DMS53 treated with DMSO at 0.1 percent for 48 hours (cell line): Measurements from ENCODE around the gene TNFAIP8L3.

Experiments used
- DNase-seq: peaks from one replicate; lab custom pipeline; 2025; ENCODE audit not compliant: unreplicated experiment; lab: John Stamatoyannopoulos, UW

TNFAIP8L3 gene

GRCh38 chr15:51090753-51091152, 4.0 kb downstream of the TNFAIP8L3 start:
- DNase-seq = no peak

GRCh38 chr15:51089699-51090453, 4.8 kb downstream of the TNFAIP8L3 start:
- no peak for DNase-seq

GRCh38 chr15:51089041-51089440, 5.7 kb downstream of the TNFAIP8L3 start:
- DNase-seq = no peak

- DNase-seq = no peak
Measured at GRCh38 chr15:51088585-51088984, 6.1 kb downstream of the TNFAIP8L3 start.

- no peak for DNase-seq
Measured at GRCh38 chr15:51087513-51087912, 7.2 kb downstream of the TNFAIP8L3 start.

- DNase-seq = no peak
Measured at GRCh38 chr15:51086409-51086808, 8.3 kb downstream of the TNFAIP8L3 start.

- DNase-seq = no peak
Measured at GRCh38 chr15:51085764-51086163, 8.9 kb downstream of the TNFAIP8L3 start.

GRCh38 chr15:51083641-51084166, 11.0 kb downstream of the TNFAIP8L3 start:
- no peak for DNase-seq

GRCh38 chr15:51082246-51082645, 12.5 kb downstream of the TNFAIP8L3 start:
- no peak for DNase-seq

GRCh38 chr15:51080286-51080685, 14.4 kb downstream of the TNFAIP8L3 start:
- DNase-seq = no peak

- no peak for DNase-seq
Measured at GRCh38 chr15:51079226-51079625, 15.5 kb downstream of the TNFAIP8L3 start.

GRCh38 chr15:51077221-51078153, 17.2 kb downstream of the TNFAIP8L3 start:
- no peak for DNase-seq

GRCh38 chr15:51076524-51077220, 18.0 kb downstream of the TNFAIP8L3 start:
- no peak for DNase-seq

- no peak for DNase-seq
Measured at GRCh38 chr15:51075826-51076523, 18.7 kb downstream of the TNFAIP8L3 start.

- DNase-seq = no peak
Measured at GRCh38 chr15:51075364-51075763, 19.3 kb downstream of the TNFAIP8L3 start.

- no peak for DNase-seq
Measured at GRCh38 chr15:51074926-51075325, 19.8 kb downstream of the TNFAIP8L3 start.

GRCh38 chr15:51071578-51071977, 23.1 kb downstream of the TNFAIP8L3 start:
- DNase-seq = no peak

GRCh38 chr15:51069983-51070382, 24.7 kb downstream of the TNFAIP8L3 start:
- no peak for DNase-seq

GRCh38 chr15:51067510-51067909, 27.2 kb downstream of the TNFAIP8L3 start:
- no peak for DNase-seq

- DNase-seq = no peak
Measured at GRCh38 chr15:51065781-51066180, 28.9 kb downstream of the TNFAIP8L3 start.

- no peak for DNase-seq
Measured at GRCh38 chr15:51065261-51065660, 29.4 kb downstream of the TNFAIP8L3 start.
